Activated T-helper 17 cell treated with anti-CD3 and anti-CD28 coated beads, Interleukin-2, amount 50 U/mL, for 72 hours (primary cell): ENCODE data around the gene UGT2A1. TPM values are rescaled to one million over a fixed set of nuclear protein-coding genes. Genes with fewer than 3 reads are reported as not detected.

Experiments used
- ATAC-seq: fragments of 150-1000 bp; cut with Tn5 transposase; replicated peaks from 2 replicates; pipeline ENCODE4 v1.10.0; 2021; ENCODE audit warnings: mild to moderate bottlenecking, moderate library complexity
- H3K27ac Mint-ChIP-seq: one replicate; pipeline ENCODE4 v1.8.0; 2022; ENCODE audit warnings: mixed read lengths
- H3K27me3 Mint-ChIP-seq: one replicate; pipeline ENCODE4 v1.8.0; 2022; ENCODE audit warnings: mixed read lengths
- H3K36me3 Mint-ChIP-seq: one replicate; pipeline ENCODE4 v1.8.0; 2022; ENCODE audit warnings: low read depth, mild to moderate bottlenecking, mixed read lengths
- H3K4me1 Mint-ChIP-seq: one replicate; pipeline ENCODE4 v1.8.0; 2022; ENCODE audit warnings: mixed read lengths
- H3K4me3 Mint-ChIP-seq: one replicate; pipeline ENCODE4 v1.8.0; 2022; ENCODE audit warnings: mild to moderate bottlenecking, mixed read lengths
- H3K9me3 Mint-ChIP-seq: one replicate; pipeline ENCODE4 v1.8.0; 2022; ENCODE audit warnings: mixed read lengths
- total RNA-seq, 2 donors: library from RNA; stranded (reverse); gene quantifications; one replicate each; pipeline ENCODE4 v1.2.3, GENCODE V29; 2022

Gene UGT2A1
- total RNA-seq, 2 donors from 2014 or later, result not detected

DNA sequence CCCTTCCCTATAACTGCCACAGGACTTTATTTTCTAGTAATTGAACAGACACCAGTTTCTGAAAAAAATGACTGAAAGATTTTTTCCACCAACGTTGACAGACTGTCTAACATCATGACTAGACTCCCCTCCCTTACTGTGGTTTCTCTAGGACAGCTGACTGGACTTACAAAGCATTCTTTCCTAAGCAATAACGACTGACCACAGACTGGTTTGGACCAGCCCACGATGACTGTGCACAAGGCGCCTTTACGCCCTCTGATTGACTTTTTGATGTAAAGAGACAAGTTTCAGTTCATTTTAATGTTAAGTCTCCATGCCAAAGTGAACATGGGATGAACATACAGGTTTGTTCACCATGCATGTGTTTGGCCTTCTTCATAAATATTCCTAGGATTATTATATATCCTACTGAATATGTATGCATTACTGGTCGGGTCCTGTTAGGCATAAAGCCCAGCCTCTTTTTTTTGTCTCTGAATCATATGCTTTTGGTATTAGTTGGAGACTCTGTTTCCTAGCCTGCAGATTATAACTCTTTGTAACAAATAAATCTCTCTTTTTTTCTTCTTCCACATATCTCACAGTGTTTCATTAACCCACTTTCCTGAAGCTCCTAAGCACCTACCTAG lies 106.8 kb downstream of the UGT2A1 start:
- H3K4me1 Mint-ChIP-seq, result no peaks in the 10 kb centered on the region
- H3K36me3 Mint-ChIP-seq, result no peaks in the 10 kb centered on the region
- H3K9me3 Mint-ChIP-seq, result peaks cover 5% of the 10 kb centered on the region
- no peak for ATAC-seq
- H3K27me3 Mint-ChIP-seq, result no peaks in the 10 kb centered on the region
- no peak overlapping the region for H3K4me3 Mint-ChIP-seq
- H3K27ac Mint-ChIP-seq, result no peak overlapping the region

Other genes starting within 250 kb of the UGT2A1 start
- gene UGT2B4, start 157.3 kb downstream of the UGT2A1 start, total RNA-seq, result not detected
- gene UGT2A2, start 13.6 kb downstream of the UGT2A1 start, total RNA-seq, result not detected
- under 1 TPM; 0.45 to 0.52 TPM for gene SULT1B1, start 107.4 kb upstream of the UGT2A1 start, total RNA-seq
- not detected for gene SULT1E1, start 206.9 kb upstream of the UGT2A1 start, total RNA-seq